Transverse colon (tissue), 4 donors: ENCODE data around the gene C6orf47. TPM values are rescaled to one million over a fixed set of nuclear protein-coding genes. Genes with fewer than 3 reads are reported as not detected.
A peak's percentile ranks its signal among the peaks of the same experiment; 100 is the strongest.

Experiments
- DNase-seq: peaks from one replicate; pipeline ENCODE4 v3.0.0-alpha.2; 2019
- H3K27ac ChIP-seq, 4 donors: fragments of 200-600 bp; sonication (generic); 2 replicates each; pipeline ENCODE4 v1.5.1; 2016 to 2018; ENCODE audit warnings: inconsistent platforms in 4 of 4
- H3K27me3 ChIP-seq: fragments of 200-600 bp; sonication (generic); 2 replicates; pipeline ENCODE4 v1.5.1; 2017; ENCODE audit warnings: inconsistent platforms
- H3K36me3 ChIP-seq, 4 donors: fragments of 200-600 bp; sonication (generic); 2 replicates each; pipeline ENCODE4 v1.5.1; 2017 to 2019; ENCODE audit warnings: inconsistent platforms in 4 of 4
- H3K4me1 ChIP-seq, 4 donors: fragments of 200-600 bp; sonication (generic); 2 replicates each; pipeline ENCODE4 v1.5.1; 2017 to 2020; ENCODE audit warnings: inconsistent platforms in 4 of 4
- H3K4me3 ChIP-seq, 4 donors: fragments of 200-600 bp; sonication (generic); 1 replicate in 1 of 4; 2 replicates in 3 of 4; pipeline versions ENCODE4 v1.5.1 to v1.6.1; 2017 to 2019; ENCODE audit warnings: inconsistent platforms in 4 of 4
- H3K9me3 ChIP-seq, 2 donors: fragments of 200-600 bp; sonication (generic); 2 replicates each; pipeline ENCODE4 v1.5.1; 2017 to 2019; ENCODE audit warnings: inconsistent platforms in 2 of 2
- CTCF ChIP-seq, 5 experiments: fragments of 200-600 bp in 3 of 5; fragments of 450-650 bp in 2 of 5; sonication (generic) in 3 of 5; IDR thresholded peaks; 1 replicate in 2 of 5; 2 replicates in 3 of 5; pipeline ENCODE4 v1.5.1; 2016 to 2017; ENCODE audit warnings: antibody characterized with exemption in 5 of 5, inconsistent platforms in 3 of 5, mild to moderate bottlenecking in 2 of 5, moderate library complexity in 1 of 5
- EP300 ChIP-seq: sonication (generic); formaldehyde crosslinking; IDR thresholded peaks from one replicate; pipeline ENCODE4 v1.6.1; 2017; ENCODE audit warnings: antibody characterized with exemption, low read depth
- POLR2A ChIP-seq: fragments of 450-650 bp; IDR thresholded peaks from one replicate; pipeline ENCODE4 v1.6.1; 2016; ENCODE audit warnings: antibody characterized with exemption, mild to moderate bottlenecking, moderate library complexity
- POLR2AphosphoS5 ChIP-seq, 3 donors: sonication (generic); formaldehyde crosslinking; IDR thresholded peaks; one replicate each; pipeline ENCODE4 v1.6.1; 2016; ENCODE audit warnings: antibody characterized with exemption in 3 of 3
- WGBS, 2 donors: methylation state at CpG; one replicate each; pipeline ENCODE4 v1.1.5; 2018; ENCODE audit warnings: low coverage in 1 of 2; 5-methylcytosine and 5-hydroxymethylcytosine counted together
- in situ Hi-C, 4 donors: fragments of 200-750 bp; cut with MboI; loops; one replicate each; pipeline versions ENCODE4 v1.15.0 to v1.15.1; 2017; ENCODE audit warnings: low sequenced_read_pairs in 3 of 4, low pct_ligation_motif_present in 1 of 4, low pct_unique_long_range_greater_than_20kb in 1 of 4
- intact Hi-C: fragments of 100-400 bp; cut with DNase I; formaldehyde crosslinking; loops from one replicate; pipeline ENCODE4 v1.15.1; 2023; ENCODE audit warnings: low total_unique reads
- total RNA-seq, 4 donors: library from RNA; depleted of rRNA; stranded (reverse); fragments of >200 nt; gene quantifications; one replicate each; pipeline ENCODE4 v1.1.0, GENCODE V29; 2016

The C6orf47 gene
- total RNA-seq, 4 donors from 2014 or later = 18.7 to 45.7 (median 25.2) TPM

- intact Hi-C loops (no loop called here), in situ Hi-C loops (no loop called here)
- no peaks in the 10 kb centered on the region for H3K9me3 ChIP-seq
- H3K4me3 ChIP-seq = peak overlapping the region; percentile 66 to 99 (median 91)
- no peak for DNase-seq
- peaks cover 17 to 27% (median 21%) of the 10 kb centered on the region in 4 donors for H3K4me1 ChIP-seq
- peak overlapping the region; percentile 98 to 100 (median 99) for H3K27ac ChIP-seq
- WGBS, 2 donors = 0 to 18% methylated on average over 4 to 7 of the region's 7 CpGs
- TF ChIP-seq POLR2AphosphoS5 (IDR thresholded peaks at IDR 0.05) = no peak
- TF ChIP-seq POLR2A = no peak
- TF ChIP-seq CTCF (IDR thresholded peaks at IDR 0.05) = no peak
- no peak for TF ChIP-seq EP300
- no peaks in the 10 kb centered on the region for H3K27me3 ChIP-seq
- peaks cover 0 to 6% (median 3%) of the 10 kb centered on the region in 4 donors for H3K36me3 ChIP-seq
Observed at GRCh38 chr6:31701666-31702404, 41.3 kb upstream of the C6orf47 start.

- intact Hi-C loops = no loop called here
- 47 to 64% methylated on average over 2 to 5 of the region's 5 CpGs for WGBS, 2 donors
- Histone ChIP-seq H3K36me3 (peaks cover 0 to 15% (median 5%) of the 10 kb centered on the region in 4 donors), H3K27ac (peak overlapping the region in 2 of 4 donors; percentile 2 to 98), H3K4me3 (no peak overlapping the region), H3K4me1 (peaks cover 17 to 27% (median 21%) of the 10 kb centered on the region in 4 donors), H3K27me3 (no peaks in the 10 kb centered on the region), H3K9me3 (no peaks in the 10 kb centered on the region)
- DNase-seq = no peak
- in situ Hi-C loops = no loop called here
- no peak for TF ChIP-seq POLR2A
- no peak for TF ChIP-seq EP300
- no peak for TF ChIP-seq POLR2AphosphoS5 (IDR thresholded peaks at IDR 0.05)
- no peak for TF ChIP-seq CTCF (IDR thresholded peaks at IDR 0.05)
Observed at GRCh38 chr6:31700740-31701401, 40.3 kb upstream of the C6orf47 start.

DNA sequence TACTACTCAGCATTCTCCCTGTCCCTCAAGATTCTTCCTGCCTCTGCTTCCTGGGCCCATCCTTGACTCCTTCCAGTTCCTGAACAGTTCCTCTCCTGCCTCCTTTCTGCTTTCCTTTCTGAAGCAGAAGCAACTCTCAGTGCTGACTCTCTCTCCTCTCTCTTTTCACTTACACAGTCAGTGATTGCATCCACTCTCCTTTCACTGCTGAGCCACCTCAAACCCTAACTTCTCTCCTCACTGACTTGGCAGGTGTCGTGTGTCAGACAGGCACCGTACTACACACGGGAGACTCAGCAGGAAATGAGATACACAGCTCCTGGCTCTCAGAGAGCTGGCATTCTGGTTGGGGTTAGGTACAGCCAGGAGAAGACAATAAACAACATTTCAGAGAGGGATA, 37.0 kb upstream of the C6orf47 start:
- Histone ChIP-seq H3K27ac (no peak overlapping the region), H3K36me3 (peaks cover 0 to 33% (median 12%) of the 10 kb centered on the region in 4 donors), H3K4me1 (peaks cover 17 to 20% (median 18%) of the 10 kb centered on the region in 4 donors), H3K9me3 (no peaks in the 10 kb centered on the region), H3K27me3 (no peaks in the 10 kb centered on the region), H3K4me3 (no peak overlapping the region)
- in situ Hi-C loops (no loop called here), intact Hi-C loops (no loop called here)
- WGBS, 2 donors = 55 to 57% methylated on average over 3 of the region's 3 CpGs
- no peak for DNase-seq
- TF ChIP-seq EP300 (no peak), POLR2AphosphoS5 (IDR thresholded peaks at IDR 0.05) (no peak), POLR2A (no peak), CTCF (IDR thresholded peaks at IDR 0.05) (no peak)

DNA sequence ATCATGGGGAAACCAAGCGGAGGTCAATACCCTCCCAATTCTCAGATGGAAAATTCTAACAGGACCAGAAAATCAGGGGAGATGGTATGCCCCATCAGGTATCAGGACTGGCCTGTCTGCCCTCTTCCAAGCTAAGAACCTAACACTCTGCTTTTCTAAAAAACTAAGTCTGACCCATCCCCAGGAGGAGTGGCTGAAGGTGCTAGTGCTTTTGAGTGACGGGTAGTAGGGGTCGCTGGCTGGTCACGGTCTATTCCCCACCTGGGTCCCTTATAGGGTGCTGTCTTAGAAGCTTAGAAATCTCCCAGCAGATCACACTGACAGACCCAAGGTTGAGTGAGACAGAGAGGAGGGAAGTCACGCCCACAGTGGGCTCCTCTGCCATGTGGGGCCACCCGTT, 33.0 kb upstream of the C6orf47 start:
- no peaks in the 10 kb centered on the region for H3K27me3 ChIP-seq
- H3K4me3 ChIP-seq = no peak overlapping the region
- H3K27ac ChIP-seq = no peak overlapping the region
- intact Hi-C loops = no loop called here
- no peak for TF ChIP-seq POLR2AphosphoS5 (IDR thresholded peaks at IDR 0.05)
- peaks cover 0 to 44% (median 21%) of the 10 kb centered on the region in 4 donors for H3K36me3 ChIP-seq
- no peak for DNase-seq
- H3K4me1 ChIP-seq = no peaks in the 10 kb centered on the region
- H3K9me3 ChIP-seq = no peaks in the 10 kb centered on the region
- 90% methylated on average over 6 of the region's 6 CpGs; no CpG with 5 or more reads in 1 of the 2 donors for WGBS, 2 donors
- in situ Hi-C loops = no loop called here
